ENCODE data around the gene NXPH1.

NXPH1 gene

GRCh38 chr7:8591289-8591688 is 157.9 kb downstream of the NXPH1 start:
- DNase-seq (ENCODE audit: low read depth in 3 of 3), result no peak

GRCh38 chr7:8592167-8592566 is 158.8 kb downstream of the NXPH1 start:
- no peak for DNase-seq (ENCODE audit: low read depth in 3 of 3)

GRCh38 chr7:8594115-8594514 is 160.7 kb downstream of the NXPH1 start:
- no peak for DNase-seq (ENCODE audit: low read depth in 3 of 3)

- DNase-seq (ENCODE audit: low read depth in 3 of 3), result no peak
Measured at GRCh38 chr7:8597565-8597964, 164.2 kb downstream of the NXPH1 start.

- no peak for DNase-seq (ENCODE audit: low read depth in 3 of 3)
Measured at GRCh38 chr7:8601121-8601520, 167.7 kb downstream of the NXPH1 start.

GRCh38 chr7:8605221-8605620 is 171.8 kb downstream of the NXPH1 start:
- no peak for DNase-seq (ENCODE audit: low read depth in 3 of 3)

- no peak for DNase-seq (ENCODE audit: low read depth in 3 of 3)
Measured at GRCh38 chr7:8612584-8612983, 179.2 kb downstream of the NXPH1 start.

- no peak for DNase-seq (ENCODE audit: low read depth in 3 of 3)
Measured at GRCh38 chr7:8613191-8613590, 179.8 kb downstream of the NXPH1 start.

- no peak for DNase-seq (ENCODE audit: low read depth in 3 of 3)
Measured at GRCh38 chr7:8615019-8615418, 181.6 kb downstream of the NXPH1 start.

- no peak for DNase-seq (ENCODE audit: low read depth in 3 of 3)
Measured at GRCh38 chr7:8618441-8619070, 185.1 kb downstream of the NXPH1 start.

- DNase-seq (ENCODE audit: low read depth in 3 of 3), result no peak
Measured at GRCh38 chr7:8620169-8620568, 186.8 kb downstream of the NXPH1 start.

GRCh38 chr7:8625612-8626011 is 192.2 kb downstream of the NXPH1 start:
- no peak for DNase-seq (ENCODE audit: low read depth in 3 of 3)

- DNase-seq (ENCODE audit: low read depth in 3 of 3), result no peak
Measured at GRCh38 chr7:8627325-8627724, 193.9 kb downstream of the NXPH1 start.

- no peak for DNase-seq (ENCODE audit: low read depth in 3 of 3)
Measured at GRCh38 chr7:8628656-8629055, 195.2 kb downstream of the NXPH1 start.

GRCh38 chr7:8629504-8629903 is 196.1 kb downstream of the NXPH1 start:
- DNase-seq (ENCODE audit: low read depth in 3 of 3), result no peak

- no peak for DNase-seq (ENCODE audit: low read depth in 3 of 3)
Measured at GRCh38 chr7:8637322-8637721, 203.9 kb downstream of the NXPH1 start.

- DNase-seq (ENCODE audit: low read depth in 3 of 3), result no peak
Measured at GRCh38 chr7:8638076-8638475, 204.7 kb downstream of the NXPH1 start.

GRCh38 chr7:8639668-8640067 is 206.3 kb downstream of the NXPH1 start:
- no peak for DNase-seq (ENCODE audit: low read depth in 3 of 3)

GRCh38 chr7:8640671-8641070 is 207.3 kb downstream of the NXPH1 start:
- no peak for DNase-seq (ENCODE audit: low read depth in 3 of 3)

GRCh38 chr7:8668627-8669500 is 235.5 kb downstream of the NXPH1 start:
- no peak for DNase-seq (ENCODE audit: low read depth in 3 of 3)

- DNase-seq (ENCODE audit: low read depth in 3 of 3), result no peak
Measured at GRCh38 chr7:8669501-8669851, 236.1 kb downstream of the NXPH1 start.

GRCh38 chr7:8684426-8684825 is 251.0 kb downstream of the NXPH1 start:
- no peak for DNase-seq (ENCODE audit: low read depth in 3 of 3)

- DNase-seq (ENCODE audit: low read depth in 3 of 3), result no peak
Measured at GRCh38 chr7:8699875-8700624, 266.6 kb downstream of the NXPH1 start.
